ENCODE results near the gene DOCK4.

GRCh38 chr7:111788286-111789047 is 417.7 kb downstream of the DOCK4 start:
- TF ChIP-seq CTCF (IDR thresholded peaks at IDR 0.05; ENCODE audit: insufficient read depth, low read length, poor library complexity, severe bottlenecking): no peak
- TF ChIP-seq EZH2phosphoT487 (conservative IDR thresholded peaks at IDR 0.05; ENCODE audit: low read length): no peak
